Epidermal melanocyte (primary cell): ENCODE measurements around the gene NAV2.

Source experiments
- DNase-seq: peaks from one replicate; pipeline ENCODE4 v3.0.0; 2011; ENCODE audit warnings: low spot score; ENCODE audit not compliant: insufficient read length

NAV2 gene

GRCh38 chr11:19861171-19861570, 148.5 kb downstream of the NAV2 start:
- DNase-seq = no peak

- DNase-seq = no peak
Measured at GRCh38 chr11:19862091-19862490, 149.5 kb downstream of the NAV2 start.

GRCh38 chr11:19864141-19865140, 151.8 kb downstream of the NAV2 start:
- DNase-seq = no peak

GRCh38 chr11:19866037-19866436, 153.4 kb downstream of the NAV2 start:
- no peak for DNase-seq

- DNase-seq = no peak
Measured at GRCh38 chr11:19866521-19866920, 153.9 kb downstream of the NAV2 start.

DNA sequence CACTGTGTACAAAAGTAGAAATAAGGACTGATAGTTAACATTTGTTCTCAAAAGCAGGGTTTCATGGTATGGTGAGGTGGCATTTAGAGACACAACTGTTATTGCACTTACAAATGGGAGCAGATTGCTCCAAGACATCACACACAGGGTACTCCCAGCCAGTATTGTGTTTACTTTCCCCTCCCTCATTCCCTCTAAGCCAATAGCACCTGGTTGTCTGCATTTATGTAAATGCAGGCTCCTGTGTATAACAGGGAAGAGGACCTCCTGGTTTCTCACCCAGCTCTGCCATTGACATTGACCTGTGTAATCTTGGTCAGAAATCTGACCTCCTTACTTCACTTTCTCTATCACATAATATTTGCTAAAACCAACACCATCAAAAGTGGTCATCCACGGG, 154.4 kb downstream of the NAV2 start:
- DNase-seq = no peak

DNA sequence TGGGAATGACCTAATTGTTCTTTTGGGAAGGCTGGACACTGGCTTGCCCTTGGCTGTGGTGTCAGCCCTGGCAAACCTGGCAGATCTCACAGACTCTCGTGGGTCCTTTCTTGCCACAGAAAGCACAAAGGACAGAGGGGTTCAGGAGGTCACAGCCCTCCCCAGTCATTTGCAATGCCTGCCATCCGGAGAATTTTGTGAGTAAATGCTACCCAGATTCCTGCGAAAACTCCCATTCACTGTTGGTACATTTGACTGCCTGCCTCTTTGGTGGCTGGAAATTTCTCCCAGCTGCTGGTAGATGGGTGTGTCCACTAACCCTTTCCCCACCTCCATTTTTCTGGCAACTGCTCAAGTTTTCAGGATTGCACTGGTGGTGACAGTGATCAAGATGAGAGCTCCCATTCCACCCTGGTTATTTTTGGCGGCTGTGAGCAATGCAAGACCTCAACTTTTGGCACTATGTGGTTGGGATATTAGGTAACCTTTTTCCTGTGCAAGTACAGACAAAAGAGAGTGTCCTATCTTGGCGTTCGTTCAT, 155.7 kb downstream of the NAV2 start:
- DNase-seq = no peak

DNA sequence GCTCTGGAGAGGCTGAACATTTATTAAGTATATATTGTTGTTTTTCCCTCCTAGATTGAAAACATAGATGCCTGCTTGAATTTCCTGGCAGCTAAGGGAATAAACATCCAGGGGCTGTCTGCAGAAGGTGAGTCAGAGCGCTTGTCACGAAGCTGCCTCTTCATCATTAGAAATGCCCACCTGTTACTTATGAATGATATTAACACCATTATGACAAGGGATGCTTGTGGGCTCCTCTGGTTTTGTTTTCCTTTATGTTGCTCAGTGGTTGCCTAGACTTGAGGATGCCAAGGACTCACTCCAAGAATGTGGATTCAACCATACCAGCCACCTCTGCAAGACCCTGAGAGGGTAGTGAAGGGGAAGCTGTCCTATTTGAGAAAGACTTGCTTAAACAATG, 156.2 kb downstream of the NAV2 start:
- no peak for DNase-seq

GRCh38 chr11:19869466-19869865, 156.8 kb downstream of the NAV2 start:
- no peak for DNase-seq

DNA sequence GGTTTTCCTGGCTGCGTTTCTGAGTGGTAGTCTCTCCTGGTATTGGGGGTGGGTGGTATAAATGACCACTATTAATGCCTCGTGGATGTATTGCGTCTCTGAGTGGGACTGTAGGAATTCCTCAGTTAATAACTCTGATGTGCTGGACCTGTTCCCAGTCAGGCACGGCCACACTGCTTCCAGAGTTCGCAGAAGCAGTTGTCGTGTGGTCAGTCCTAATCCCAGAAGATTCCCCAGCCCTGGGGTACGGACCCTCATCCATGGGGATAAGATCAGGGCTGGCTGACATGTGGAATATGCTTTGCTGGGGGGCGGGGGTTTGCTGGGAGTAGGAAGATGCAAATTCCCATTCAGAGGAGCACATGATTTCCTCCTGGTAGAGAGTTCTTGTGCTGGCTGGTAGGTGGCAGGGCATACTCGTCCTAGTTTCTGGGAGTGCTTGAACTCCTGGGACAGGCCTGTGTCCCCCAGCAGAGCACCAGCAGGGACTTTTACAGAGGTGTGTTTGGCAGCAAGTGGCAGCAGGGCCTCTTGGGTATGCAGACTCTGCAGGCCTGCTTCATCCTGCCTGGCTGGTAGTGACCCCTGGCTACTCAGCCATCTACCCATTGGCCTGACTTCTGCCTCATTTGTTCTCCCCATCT, 157.4 kb downstream of the NAV2 start:
- DNase-seq = no peak

DNA sequence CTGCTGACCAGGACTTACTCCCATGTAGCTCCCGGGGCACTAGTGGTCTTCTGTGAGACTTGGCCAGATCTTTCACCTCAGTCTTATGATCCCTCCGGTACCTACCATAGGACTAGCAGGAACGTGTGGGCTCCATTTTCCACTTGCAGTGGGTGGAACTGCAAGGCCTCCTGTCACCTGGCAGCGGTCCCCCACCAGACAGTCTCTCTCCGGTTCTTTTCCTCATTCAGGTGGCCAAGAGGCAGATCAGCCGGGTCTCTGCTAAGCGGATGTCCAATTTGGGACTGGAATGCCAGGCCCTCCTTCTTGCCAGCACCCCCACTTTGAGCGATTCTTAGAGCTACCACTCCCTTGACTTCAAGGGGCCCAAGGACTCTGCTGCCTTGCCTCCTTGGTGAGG, 158.9 kb downstream of the NAV2 start:
- DNase-seq = no peak

DNA sequence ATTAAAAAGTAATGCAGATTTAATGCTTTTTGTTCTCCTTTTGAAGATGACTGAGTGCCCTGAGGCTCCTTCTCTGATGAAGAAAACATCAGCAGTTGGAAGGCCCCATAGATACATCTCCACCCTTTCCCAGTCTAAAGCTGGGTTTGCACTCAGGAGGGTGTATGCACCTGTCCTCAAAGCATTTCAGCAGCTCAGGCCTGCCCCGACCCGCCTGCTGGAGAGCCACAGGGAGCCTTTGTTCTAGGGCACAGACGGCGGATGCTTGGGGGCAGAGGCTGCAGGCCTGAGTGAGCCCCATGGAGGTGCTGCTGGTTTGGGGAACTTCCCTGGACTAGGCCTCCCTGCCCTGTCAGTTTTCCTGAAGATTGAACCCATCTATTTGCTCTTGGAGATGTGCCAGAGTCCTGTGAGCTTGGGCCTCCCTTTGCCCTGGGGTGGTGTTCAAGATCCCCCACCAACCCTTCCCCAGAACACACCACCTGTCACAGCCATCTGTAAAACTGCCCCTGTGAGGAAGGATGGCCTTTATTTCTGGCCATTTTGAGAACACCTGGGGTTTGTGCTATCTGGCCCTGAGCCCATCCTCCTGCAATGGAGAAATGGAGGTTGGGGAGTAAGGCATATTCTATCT, 160.0 kb downstream of the NAV2 start:
- no peak for DNase-seq

GRCh38 chr11:19873730-19874129, 161.1 kb downstream of the NAV2 start:
- no peak for DNase-seq

GRCh38 chr11:19874266-19874665, 161.6 kb downstream of the NAV2 start:
- DNase-seq = no peak

GRCh38 chr11:19876750-19877149, 164.1 kb downstream of the NAV2 start:
- DNase-seq = no peak

GRCh38 chr11:19878520-19878919, 165.9 kb downstream of the NAV2 start:
- no peak for DNase-seq

GRCh38 chr11:19879307-19880087, 166.9 kb downstream of the NAV2 start:
- DNase-seq = no peak

DNA sequence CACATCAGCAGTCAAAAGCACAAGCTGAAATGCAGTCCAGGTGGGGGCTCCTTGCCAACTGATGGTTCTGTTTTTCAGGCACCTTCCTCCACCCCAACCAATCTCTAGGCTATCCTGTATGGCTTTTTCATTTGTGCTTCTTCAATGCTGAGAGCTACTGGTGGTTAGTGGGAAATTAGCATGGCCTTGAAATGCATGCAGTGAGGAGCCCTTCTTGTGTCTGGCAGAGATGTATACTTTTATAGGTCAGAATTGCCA, 167.4 kb downstream of the NAV2 start:
- no peak for DNase-seq

DNA sequence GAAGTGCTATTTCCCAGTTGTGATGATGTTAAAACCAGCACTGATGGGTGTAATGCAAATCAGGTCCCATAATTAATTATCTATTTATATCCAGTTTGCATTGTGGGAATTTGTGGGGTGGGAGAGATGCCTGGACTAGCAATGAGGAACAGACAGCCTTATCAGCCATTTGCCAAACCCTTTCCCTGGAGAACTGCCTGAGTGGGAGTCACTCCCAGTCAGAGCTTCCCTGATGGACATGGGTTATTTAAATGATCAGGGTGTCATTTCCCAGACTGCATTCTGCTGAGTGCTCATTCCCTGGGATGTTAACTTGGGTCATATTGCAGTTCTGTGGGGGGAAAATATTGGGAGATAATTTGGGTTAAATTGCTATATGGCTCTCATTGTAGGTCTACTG, 168.5 kb downstream of the NAV2 start:
- DNase-seq = no peak

- DNase-seq = no peak
Measured at GRCh38 chr11:19882356-19882755, 169.7 kb downstream of the NAV2 start.

- no peak for DNase-seq
Measured at GRCh38 chr11:19886498-19886897, 173.9 kb downstream of the NAV2 start.
